ENCODE data around the gene OTOA.
"Not testable (repeated sequence)": the region's sequence is repeated elsewhere in the genome, so short reads cannot be mapped to it uniquely, and the experiment has no call there.

GRCh38 chr16:21768810-21769209, 105.0 kb downstream of the OTOA start:
- TF ChIP-seq CTCF (IDR thresholded peaks at IDR 0.05); ZFX (IDR thresholded peaks at IDR 0.05; ENCODE audit: borderline replicate concordance): not testable (repeated sequence)
